HepG2 (cell line): ENCODE data around the gene SLC39A1. TPM values are rescaled to one million over a fixed set of nuclear protein-coding genes. Genes with fewer than 3 reads are reported as not detected.
A peak's percentile ranks its signal among the peaks of the same experiment; 100 is the strongest.

Experiments
- CREB3 ChIP-seq: sonication (generic); formaldehyde crosslinking; IDR thresholded peaks from 2 replicates; pipeline ENCODE4 v1.5.0; 2020; ENCODE audit warnings: missing genetic modification reagents
- FOXC1 ChIP-seq: sonication (generic); formaldehyde crosslinking; IDR thresholded peaks from 2 replicates; pipeline ENCODE4 v1.8.0; 2022; ENCODE audit warnings: mild to moderate bottlenecking, missing genetic modification reagents, borderline replicate concordance
- HNF1A ChIP-seq, 2 experiments: sonication (generic) in 1 of 2; formaldehyde crosslinking in 1 of 2; IDR thresholded peaks; 2 replicates each; pipeline versions ENCODE4 v1.4.0 to v1.6.1; 2016 to 2020; ENCODE audit warnings: borderline replicate concordance in 1 of 2, low read depth in 1 of 2, mild to moderate bottlenecking in 1 of 2, missing genetic modification reagents in 1 of 2
- KLF15 ChIP-seq: sonication (generic); formaldehyde crosslinking; IDR thresholded peaks from 2 replicates; pipeline ENCODE4 v1.8.1; 2023; ENCODE audit warnings: borderline replicate concordance, mild to moderate bottlenecking, inconsistent platforms, missing genetic modification reagents, mixed read lengths
- KMT2B ChIP-seq: IDR thresholded peaks from 2 replicates; pipeline ENCODE4 v1.6.1; 2016; ENCODE audit warnings: missing genetic modification reagents, missing compliant biosample characterization
- MTERF4 ChIP-seq: sonication (generic); formaldehyde crosslinking; IDR thresholded peaks from 2 replicates; pipeline ENCODE4 v1.8.0; 2023; ENCODE audit warnings: mild to moderate bottlenecking, missing genetic modification reagents
- NFATC3 ChIP-seq: sonication (generic); formaldehyde crosslinking; IDR thresholded peaks from 2 replicates; pipeline ENCODE4 v1.5.1; 2020; ENCODE audit warnings: mild to moderate bottlenecking, missing genetic modification reagents
- NFIB ChIP-seq: sonication (generic); formaldehyde crosslinking; IDR thresholded peaks from 2 replicates; pipeline ENCODE4 v1.9.0; 2021; ENCODE audit warnings: missing genetic modification reagents, mild to moderate bottlenecking, borderline replicate concordance
- POLR2G ChIP-seq: fragments of 200-400 bp; formaldehyde crosslinking; IDR thresholded peaks from 2 replicates; pipeline ENCODE4 v1.6.1; 2018; ENCODE audit warnings: mild to moderate bottlenecking, low read depth, low read length, moderate library complexity
- PRDM10 ChIP-seq: sonication (generic); formaldehyde crosslinking; IDR thresholded peaks from 2 replicates; pipeline ENCODE4 v1.4.0; 2020; ENCODE audit warnings: low read depth, missing genetic modification reagents
- SCMH1 ChIP-seq: sonication (generic); formaldehyde crosslinking; IDR thresholded peaks from 2 replicates; pipeline ENCODE4 v1.9.0; 2021; ENCODE audit warnings: missing genetic modification reagents, mild to moderate bottlenecking, borderline replicate concordance
- SNAPC5 ChIP-seq: sonication (generic); formaldehyde crosslinking; IDR thresholded peaks from 2 replicates; pipeline ENCODE4 v1.8.1; 2023; ENCODE audit warnings: mild to moderate bottlenecking, missing genetic modification reagents, borderline replicate concordance
- TOPORS ChIP-seq: sonication (generic); formaldehyde crosslinking; IDR thresholded peaks from 2 replicates; pipeline ENCODE4 v1.8.0; 2023; ENCODE audit warnings: mild to moderate bottlenecking, missing genetic modification reagents
- TP53 ChIP-seq: sonication (generic); formaldehyde crosslinking; conservative IDR thresholded peaks from 2 replicates; pipeline ENCODE4 v1.4.0; 2020; ENCODE audit warnings: missing genetic modification reagents
- ZFP36 ChIP-seq: fragments of 150-350 bp; IDR thresholded peaks from 2 replicates; pipeline ENCODE4 v1.6.1; 2018; ENCODE audit warnings: borderline replicate concordance, low read length, low read depth; ENCODE audit not compliant: partially characterized antibody
- ZFY ChIP-seq: sonication (generic); formaldehyde crosslinking; IDR thresholded peaks from 2 replicates; pipeline ENCODE4 v1.4.0; 2020; ENCODE audit warnings: missing genetic modification reagents
- ZNF331 ChIP-seq: sonication (generic); formaldehyde crosslinking; IDR thresholded peaks from 2 replicates; pipeline ENCODE4 v1.4.0; 2020; ENCODE audit warnings: missing genetic modification reagents
- ZNF333 ChIP-seq: sonication (generic); formaldehyde crosslinking; IDR thresholded peaks from 2 replicates; pipeline ENCODE4 v1.4.0; 2020; ENCODE audit warnings: mild to moderate bottlenecking, missing genetic modification reagents, borderline replicate concordance
- ZNF615 ChIP-seq: sonication (generic); formaldehyde crosslinking; IDR thresholded peaks from 2 replicates; pipeline ENCODE4 v1.5.0; 2020; ENCODE audit warnings: mild to moderate bottlenecking, missing genetic modification reagents, borderline replicate concordance
- ZNF768 ChIP-seq: sonication (generic); formaldehyde crosslinking; IDR thresholded peaks from 2 replicates; pipeline ENCODE4 v1.4.0; 2020; ENCODE audit warnings: missing genetic modification reagents
- polyA plus RNA-seq, 8 experiments: library from polyadenylated mRNA; depleted of rRNA in 3 of 8; stranded (reverse) in 7 of 8; unstranded in 1 of 8; fragments of >200 nt; fragmentation: Illumina TruSeq in 4 of 8; extraction: Trizol in 4 of 8; gene quantifications; 2 replicates each; pipeline versions ENCODE4 v1.2.1 to v1.2.3, GENCODE V29; 2011 to 2016; ENCODE audit warnings: low read depth in 4 of 8, missing spikeins in 1 of 8, mixed read lengths in 1 of 8; ENCODE audit not compliant: insufficient read depth in 1 of 8
- total RNA-seq, 5 experiments: library from RNA; depleted of rRNA; stranded (reverse); fragments of >200 nt; fragmentation: Illumina TruSeq; extraction: Trizol; gene quantifications; 2 replicates each; pipeline ENCODE4 v1.2.3, GENCODE V29; 2016; ENCODE audit warnings: low read depth in 1 of 5

The SLC39A1 gene
- total and polyA plus RNA-seq, 2 of the 13 experiments (the other 11 are each of a cell fraction or from before 2014, with no cell fraction given) = 71.2 to 78.4 TPM

GRCh38 chr1:153968000-153968363 lies 4.6 kb upstream of the SLC39A1 start (continued):
- no peak for TF ChIP-seq ZFP36
- TF ChIP-seq ZFY (CRISPR knock-in tag) = no peak
- no peak for TF ChIP-seq NFIB (CRISPR knock-in tag)
- TF ChIP-seq SNAPC5 (CRISPR knock-in tag) = peak; percentile 25; the same call in 1 of the 2 replicates
- TF ChIP-seq SCMH1 (CRISPR knock-in tag) = no peak
- TF ChIP-seq MTERF4 (CRISPR knock-in tag) = no peak
- TF ChIP-seq POLR2G = no peak
- no peak for TF ChIP-seq ZNF615 (CRISPR knock-in tag)
- 0 out of 2 replicates have a peak, but pooled peaks have one; percentile 3 for TF ChIP-seq ZNF331 (CRISPR knock-in tag)
- TF ChIP-seq KMT2B = no peak
- 0 out of 2 replicates have a peak, but pooled peaks have one; percentile 1 for TF ChIP-seq PRDM10 (CRISPR knock-in tag)
- 0 out of 2 replicates have a peak, but pooled peaks have one; percentile 9 for TF ChIP-seq ZNF333 (CRISPR knock-in tag)
- 0 out of 2 replicates have a peak, but pooled peaks have one; percentile 7 for TF ChIP-seq TOPORS
- TF ChIP-seq CREB3 (CRISPR knock-in tag) = no peak
- no peak for TF ChIP-seq TP53 (CRISPR knock-in tag)
- no peak for TF ChIP-seq ZNF768 (CRISPR knock-in tag)
- no peak for TF ChIP-seq HNF1A (IDR thresholded peaks at IDR 0.05; ENCODE audit: low read depth)
- TF ChIP-seq HNF1A (CRISPR knock-in tag; IDR thresholded peaks at IDR 0.05; ENCODE audit: borderline replicate concordance) = no peak
- TF ChIP-seq FOXC1 = 0 out of 2 replicates have a peak, but pooled peaks have one; percentile 6
- no peak for TF ChIP-seq NFATC3
- TF ChIP-seq KLF15 = no peak
